Neural progenitor cell (in vitro differentiated cells): ENCODE data around the gene SAMD1. TPM values are rescaled to one million over a fixed set of nuclear protein-coding genes. Genes with fewer than 3 reads are reported as not detected.
A peak's percentile ranks its signal among the peaks of the same experiment; 100 is the strongest.

Experiments
- DNase-seq: peaks from one replicate; pipeline ENCODE4 v3.0.0-alpha.2; 2016; ENCODE audit warnings: low spot score
- H2AFZ ChIP-seq: fragments of 200-600 bp; sonication (generic); replicated peaks from 2 replicates; pipeline ENCODE4 v1.6.1; 2016; ENCODE audit warnings: antibody characterized with exemption
- H3F3A ChIP-seq: fragments of 200-600 bp; sonication (generic); 2 replicates; pipeline ENCODE4 v1.6.1; 2016; ENCODE audit warnings: antibody characterized with exemption, low read depth
- H3K27ac ChIP-seq: fragments of 200-600 bp; sonication (generic); 2 replicates; pipeline ENCODE4 v1.5.1; 2016; ENCODE audit warnings: mild to moderate bottlenecking
- H3K27me3 ChIP-seq: fragments of 200-600 bp; sonication (generic); 2 replicates; pipeline ENCODE4 v1.6.1; 2016; ENCODE audit warnings: mild to moderate bottlenecking, moderate library complexity
- H3K36me3 ChIP-seq: fragments of 200-600 bp; sonication (generic); 2 replicates; pipeline ENCODE4 v1.5.1; 2016
- H3K4me1 ChIP-seq: fragments of 200-600 bp; sonication (generic); 2 replicates; pipeline ENCODE4 v1.6.1; 2016; ENCODE audit warnings: mixed run types
- H3K4me2 ChIP-seq: fragments of 200-600 bp; sonication (generic); 2 replicates; pipeline ENCODE4 v1.6.1; 2016
- H3K4me3 ChIP-seq: fragments of 200-600 bp; sonication (generic); 2 replicates; pipeline ENCODE4 v1.5.1; 2016
- H3K79me2 ChIP-seq: fragments of 200-600 bp; sonication (generic); 2 replicates; pipeline ENCODE4 v1.6.1; 2016; ENCODE audit warnings: low read depth
- H3K9ac ChIP-seq: fragments of 200-600 bp; sonication (generic); 2 replicates; pipeline ENCODE4 v1.6.1; 2016
- H3K9me3 ChIP-seq: fragments of 200-600 bp; sonication (generic); 2 replicates; pipeline ENCODE4 v1.5.1; 2016; ENCODE audit warnings: low read depth
- H4K20me1 ChIP-seq: fragments of 200-600 bp; sonication (generic); 2 replicates; pipeline ENCODE4 v1.6.1; 2016; ENCODE audit warnings: low read depth
- H3K27ac Mint-ChIP-seq: 3 replicates; pipeline ENCODE4 v1.8.0; 2021; ENCODE audit warnings: mixed read lengths
- H3K27me3 Mint-ChIP-seq: 2 replicates; pipeline ENCODE4 v1.8.0; 2022; ENCODE audit warnings: low read depth, mild to moderate bottlenecking, inconsistent platforms, moderate library complexity, mixed read lengths; ENCODE audit not compliant: insufficient read depth
- H3K36me3 Mint-ChIP-seq: 3 replicates; pipeline ENCODE4 v1.8.0; 2021; ENCODE audit warnings: mixed read lengths
- H3K4me1 Mint-ChIP-seq: 3 replicates; pipeline ENCODE4 v1.8.0; 2021; ENCODE audit warnings: mixed read lengths
- H3K4me3 Mint-ChIP-seq: 3 replicates; pipeline ENCODE4 v1.8.0; 2021; ENCODE audit warnings: mild to moderate bottlenecking, moderate library complexity, mixed read lengths
- H3K9me3 Mint-ChIP-seq: 3 replicates; pipeline ENCODE4 v1.8.0; 2020; ENCODE audit warnings: mixed read lengths
- EZH2 ChIP-seq: fragments of 200-600 bp; sonication (generic); IDR thresholded peaks from 2 replicates; pipeline ENCODE4 v1.6.1; 2017; ENCODE audit warnings: antibody characterized with exemption, mild to moderate bottlenecking, moderate library complexity
- EZH2phosphoT487 ChIP-seq: fragments of 200-600 bp; sonication (generic); IDR thresholded peaks from 2 replicates; pipeline ENCODE4 v1.6.1; 2017; ENCODE audit warnings: antibody characterized with exemption
- total RNA-seq: library from RNA; depleted of rRNA; stranded (reverse); fragments of >200 nt; gene quantifications from 2 replicates; pipeline ENCODE4 v1.2.3, GENCODE V29; 2015; ENCODE audit warnings: low replicate concordance
- TF ChIP-seq, protein P1 (sequence below): fragments of 200-600 bp; sonication (generic); IDR thresholded peaks from 2 replicates; pipeline ENCODE4 v1.5.1; 2017; ENCODE audit warnings: antibody characterized with exemption, mild to moderate bottlenecking

The SAMD1 gene
- total RNA-seq, 1 donor from 2014 or later: 22.1 TPM

DNA sequence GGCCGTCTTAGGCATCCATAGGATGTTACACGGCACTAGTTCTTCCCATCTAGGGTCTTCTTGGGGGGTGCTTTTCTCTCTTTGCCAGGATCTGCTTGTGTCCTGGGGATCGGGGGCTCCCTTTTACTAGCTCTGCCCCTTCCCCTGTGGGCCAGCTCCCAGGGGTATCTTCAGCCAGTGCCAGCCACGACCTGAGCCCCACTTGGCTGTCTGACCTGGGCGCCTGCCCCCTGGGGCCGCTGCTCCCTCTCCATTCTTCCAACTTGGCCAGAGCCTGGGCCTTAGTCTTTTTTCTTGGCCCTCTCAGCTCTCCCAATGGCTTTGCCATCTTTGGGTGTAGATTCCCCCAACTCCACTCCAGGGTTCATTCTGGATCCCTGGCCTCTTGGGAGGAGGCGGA is 23.9 kb upstream of the SAMD1 start:
- H3F3A ChIP-seq: peaks cover 22% of the 10 kb centered on the region
- no peak overlapping the region for H2AFZ ChIP-seq
- DNase-seq: no peak
- peaks cover 43% of the 10 kb centered on the region for H3K4me1 Mint-ChIP-seq
- H3K27me3 Mint-ChIP-seq: peaks cover 11% of the 10 kb centered on the region
- no peaks in the 10 kb centered on the region for H3K9me3 ChIP-seq
- no peaks in the 10 kb centered on the region for H3K36me3 Mint-ChIP-seq
- no peaks in the 10 kb centered on the region for H3K27me3 ChIP-seq
- H3K4me1 ChIP-seq: peaks cover 39% of the 10 kb centered on the region
- no peak overlapping the region for H3K27ac ChIP-seq
- H3K36me3 ChIP-seq: no peaks in the 10 kb centered on the region
- H3K4me3 Mint-ChIP-seq: no peak overlapping the region
- no peak overlapping the region for H3K9ac ChIP-seq
- H3K27ac Mint-ChIP-seq: no peak overlapping the region
- TF ChIP-seq, protein P1, sequence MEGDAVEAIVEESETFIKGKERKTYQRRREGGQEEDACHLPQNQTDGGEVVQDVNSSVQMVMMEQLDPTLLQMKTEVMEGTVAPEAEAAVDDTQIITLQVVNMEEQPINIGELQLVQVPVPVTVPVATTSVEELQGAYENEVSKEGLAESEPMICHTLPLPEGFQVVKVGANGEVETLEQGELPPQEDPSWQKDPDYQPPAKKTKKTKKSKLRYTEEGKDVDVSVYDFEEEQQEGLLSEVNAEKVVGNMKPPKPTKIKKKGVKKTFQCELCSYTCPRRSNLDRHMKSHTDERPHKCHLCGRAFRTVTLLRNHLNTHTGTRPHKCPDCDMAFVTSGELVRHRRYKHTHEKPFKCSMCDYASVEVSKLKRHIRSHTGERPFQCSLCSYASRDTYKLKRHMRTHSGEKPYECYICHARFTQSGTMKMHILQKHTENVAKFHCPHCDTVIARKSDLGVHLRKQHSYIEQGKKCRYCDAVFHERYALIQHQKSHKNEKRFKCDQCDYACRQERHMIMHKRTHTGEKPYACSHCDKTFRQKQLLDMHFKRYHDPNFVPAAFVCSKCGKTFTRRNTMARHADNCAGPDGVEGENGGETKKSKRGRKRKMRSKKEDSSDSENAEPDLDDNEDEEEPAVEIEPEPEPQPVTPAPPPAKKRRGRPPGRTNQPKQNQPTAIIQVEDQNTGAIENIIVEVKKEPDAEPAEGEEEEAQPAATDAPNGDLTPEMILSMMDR: no peak
- TF ChIP-seq EZH2phosphoT487 (no peak), EZH2 (no peak)
- peaks cover 20% of the 10 kb centered on the region for H3K79me2 ChIP-seq
- no peaks in the 10 kb centered on the region for H3K9me3 Mint-ChIP-seq
- H3K4me3 ChIP-seq: no peak overlapping the region
- H4K20me1 ChIP-seq: peaks cover 61% of the 10 kb centered on the region
- no peak overlapping the region for H3K4me2 ChIP-seq

DNA sequence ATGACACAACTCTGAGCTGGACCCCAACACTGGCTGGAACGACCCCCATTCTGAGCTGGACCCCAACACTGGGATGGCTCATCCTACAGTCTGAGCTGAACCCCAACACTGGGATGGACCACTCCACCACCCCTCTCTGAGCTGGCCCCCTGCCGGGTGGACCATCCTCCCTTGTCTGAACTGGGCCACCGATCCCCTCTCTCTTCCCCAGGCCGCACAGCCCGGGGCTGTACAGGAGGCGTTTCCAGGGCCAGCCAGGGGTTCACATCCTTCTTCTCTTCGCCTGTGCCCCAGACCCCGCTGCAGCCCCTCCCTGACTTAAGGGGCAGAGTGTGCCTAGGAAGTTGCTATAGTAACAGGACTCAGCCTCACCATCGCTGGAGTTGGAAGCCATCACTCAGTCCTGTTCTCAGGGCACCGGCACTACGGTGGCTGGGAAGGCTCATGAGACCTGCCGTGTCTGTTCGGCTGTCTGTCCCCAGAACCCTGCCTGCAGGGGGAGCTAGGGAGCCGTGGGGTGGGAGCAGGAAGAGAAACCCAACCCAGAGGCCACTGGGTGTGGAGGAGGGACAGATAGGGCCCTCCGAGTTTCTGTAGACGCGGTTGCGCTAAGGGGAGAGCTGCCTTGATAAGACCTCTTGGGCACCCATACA is 23.3 kb upstream of the SAMD1 start:
- no peak for TF ChIP-seq EZH2
- TF ChIP-seq, protein P1: peak; percentile 24
- H3F3A ChIP-seq: peaks cover 16% of the 10 kb centered on the region
- H3K4me1 Mint-ChIP-seq: peaks cover 37% of the 10 kb centered on the region
- H3K79me2 ChIP-seq: peaks cover 20% of the 10 kb centered on the region
- H3K9me3 ChIP-seq: no peaks in the 10 kb centered on the region
- H3K27ac ChIP-seq: no peak overlapping the region
- H3K4me3 Mint-ChIP-seq: no peak overlapping the region
- H3K27me3 Mint-ChIP-seq: peaks cover 7% of the 10 kb centered on the region
- H3K27me3 ChIP-seq: no peaks in the 10 kb centered on the region
- no peak overlapping the region for H3K27ac Mint-ChIP-seq
- peaks cover 33% of the 10 kb centered on the region for H3K4me1 ChIP-seq
- H3K36me3 ChIP-seq: no peaks in the 10 kb centered on the region
- no peak for DNase-seq
- no peak overlapping the region for H3K4me3 ChIP-seq
- no peak overlapping the region for H3K9ac ChIP-seq
- no peaks in the 10 kb centered on the region for H3K9me3 Mint-ChIP-seq
- H2AFZ ChIP-seq: no peak overlapping the region
- H3K36me3 Mint-ChIP-seq: no peaks in the 10 kb centered on the region
- peaks cover 61% of the 10 kb centered on the region for H4K20me1 ChIP-seq
- H3K4me2 ChIP-seq: no peak overlapping the region

DNA sequence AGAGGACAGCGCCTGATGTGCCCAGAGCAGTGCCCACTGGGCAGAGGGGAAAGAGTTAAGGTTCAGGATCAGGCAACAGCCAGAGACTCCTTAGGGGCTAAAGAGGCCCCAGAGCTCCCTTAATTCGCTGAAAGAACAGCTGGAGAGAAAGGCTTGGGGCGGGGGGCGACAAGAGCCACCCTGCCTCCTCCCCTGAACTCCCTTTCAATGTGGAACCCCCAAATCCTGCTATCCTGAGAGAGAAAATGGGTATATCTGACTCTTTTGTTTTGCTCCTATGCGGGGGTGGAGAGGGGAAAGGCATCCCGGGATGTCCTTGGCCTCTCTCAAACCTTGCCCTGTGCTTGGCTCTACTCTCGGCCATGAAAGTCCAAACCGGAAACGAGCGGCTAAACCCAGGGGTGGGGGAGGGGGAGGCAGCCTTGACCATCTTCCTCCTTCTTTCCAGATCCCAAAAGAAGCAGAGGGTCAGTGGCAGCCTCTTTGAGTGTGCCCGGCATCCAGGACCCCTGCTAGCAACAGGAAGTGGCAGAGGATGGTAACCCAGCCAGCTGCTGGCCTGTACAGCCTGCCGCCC is 22.3 kb upstream of the SAMD1 start:
- Histone ChIP-seq H3K9me3 (no peaks in the 10 kb centered on the region), H3K27me3 (no peaks in the 10 kb centered on the region), H3K27ac (no peak overlapping the region), H4K20me1 (peaks cover 62% of the 10 kb centered on the region), H3F3A (peaks cover 9% of the 10 kb centered on the region), H3K36me3 (no peaks in the 10 kb centered on the region), H3K4me2 (peak overlapping the region; percentile 35), H2AFZ (no peak overlapping the region), H3K4me1 (peaks cover 26% of the 10 kb centered on the region), H3K9ac (no peak overlapping the region), H3K79me2 (peaks cover 20% of the 10 kb centered on the region), H3K4me3 (no peak overlapping the region)
- Mint-ChIP-seq H3K9me3 (no peaks in the 10 kb centered on the region), H3K27me3 (peaks cover 7% of the 10 kb centered on the region), H3K4me3 (peak overlapping the region; percentile 64), H3K27ac (peak overlapping the region; percentile 79), H3K4me1 (peaks cover 32% of the 10 kb centered on the region), H3K36me3 (no peaks in the 10 kb centered on the region)
- DNase-seq: no peak
- no peak for TF ChIP-seq EZH2phosphoT487
- TF ChIP-seq, protein P1: no peak
